HG03066 (cell line): ENCODE measurements around the gene HIVEP3.

ENCODE experiments used
- ATAC-seq: cut with Tn5 transposase; IDR thresholded peaks from one replicate; pipeline ENCODE4 v1.9.1; 2021; ENCODE audit warnings: low read depth; ENCODE audit not compliant: unreplicated experiment

Gene HIVEP3

GRCh38 chr1:41799205-41799604 lies 119.5 kb downstream of the HIVEP3 start:
- no peak for ATAC-seq

DNA sequence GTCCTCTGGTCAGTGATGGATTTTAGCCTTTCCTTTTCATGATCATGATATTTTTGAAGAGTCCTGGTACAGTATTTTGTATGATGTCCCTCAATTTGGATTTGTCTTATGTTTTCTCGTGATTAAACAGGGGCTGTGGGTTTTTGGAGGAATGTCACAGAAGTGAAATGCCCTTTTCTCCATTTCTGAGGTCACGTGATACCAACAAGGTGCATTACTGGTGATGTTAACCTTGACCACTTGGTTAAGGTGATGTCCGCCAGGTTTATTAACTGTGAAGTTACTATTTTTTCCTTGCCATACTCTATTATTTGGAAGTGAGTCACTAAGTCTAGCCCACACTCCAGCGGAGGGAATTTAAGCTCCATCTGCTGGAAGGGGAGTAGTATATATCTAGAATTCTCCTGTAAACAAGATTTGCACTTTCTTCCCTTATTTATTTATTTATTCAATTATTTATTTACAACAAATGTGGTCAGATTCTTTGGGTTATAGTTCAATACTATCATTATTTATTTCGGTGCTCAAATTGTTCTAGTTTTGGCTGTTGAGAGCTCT lies 123.4 kb downstream of the HIVEP3 start:
- no peak for ATAC-seq

DNA sequence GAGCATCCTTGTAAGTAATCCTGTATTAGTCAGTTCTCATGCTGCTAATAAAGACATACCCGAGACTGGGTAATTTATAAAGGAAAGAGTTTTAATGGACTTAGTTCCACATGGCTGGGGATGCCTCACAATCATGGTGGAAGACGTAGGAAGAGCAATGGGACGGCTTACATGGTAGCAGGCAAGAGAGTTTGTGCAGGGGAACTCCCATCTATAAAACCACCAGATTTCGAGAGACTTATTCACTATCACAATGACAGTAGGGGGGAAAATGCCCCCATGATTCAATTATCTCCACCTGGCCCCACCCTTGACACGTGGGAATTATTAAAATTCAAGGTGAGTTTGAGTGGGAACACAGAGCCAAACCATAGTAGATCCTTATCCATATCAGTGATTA lies 124.7 kb downstream of the HIVEP3 start:
- ATAC-seq = no peak

- ATAC-seq = no peak
Measured at GRCh38 chr1:41792485-41792770, 126.3 kb downstream of the HIVEP3 start.

- no peak for ATAC-seq
Measured at GRCh38 chr1:41791667-41792484, 126.8 kb downstream of the HIVEP3 start.

- no peak for ATAC-seq
Measured at GRCh38 chr1:41790351-41790750, 128.4 kb downstream of the HIVEP3 start.

- ATAC-seq = no peak
Measured at GRCh38 chr1:41789661-41790330, 128.9 kb downstream of the HIVEP3 start.

DNA sequence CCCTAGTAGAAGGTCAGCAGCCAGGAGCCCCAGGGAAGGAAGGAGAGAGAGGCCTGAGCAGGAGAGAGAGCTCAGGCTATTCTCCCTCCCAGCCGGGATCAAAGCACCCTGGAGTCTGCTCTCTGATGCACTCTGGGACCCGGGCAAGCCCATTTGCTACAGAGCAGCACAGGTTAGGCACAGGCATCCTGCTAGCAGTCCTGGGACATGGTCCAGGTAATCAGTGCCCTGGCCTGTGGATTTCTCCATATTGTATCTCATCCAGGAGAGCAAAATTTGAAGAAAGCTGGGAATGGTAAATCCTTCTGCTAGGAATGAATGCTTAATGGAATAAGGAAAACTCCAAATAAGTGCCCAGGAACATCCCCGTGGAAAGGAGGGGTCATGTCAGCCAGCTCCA lies 130.3 kb downstream of the HIVEP3 start:
- ATAC-seq = no peak

- ATAC-seq = no peak
Measured at GRCh38 chr1:41784531-41785274, 134.0 kb downstream of the HIVEP3 start.

GRCh38 chr1:41783189-41783639 lies 135.5 kb downstream of the HIVEP3 start:
- no peak for ATAC-seq

- ATAC-seq = no peak
Measured at GRCh38 chr1:41780916-41781315, 137.8 kb downstream of the HIVEP3 start.

DNA sequence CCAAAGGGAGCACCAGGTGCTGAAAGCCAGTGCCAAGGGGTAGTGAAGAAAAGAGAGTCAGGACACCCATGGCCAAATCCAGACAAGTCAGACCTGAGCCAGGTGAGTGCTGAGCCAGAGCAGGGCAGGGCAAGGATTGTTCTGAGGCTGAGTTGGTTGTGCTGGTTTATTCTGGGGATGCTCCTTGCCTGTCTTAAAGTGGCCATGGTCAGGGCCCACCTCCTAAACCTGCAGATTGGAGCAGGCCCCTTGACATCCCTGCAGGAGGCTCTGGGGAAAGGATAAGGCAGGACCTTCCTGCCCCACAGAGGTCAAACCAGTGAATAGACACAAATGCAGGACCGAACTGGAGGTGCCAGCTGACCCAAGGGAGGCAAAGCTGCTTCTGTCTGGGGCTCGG lies 138.4 kb downstream of the HIVEP3 start:
- no peak for ATAC-seq

DNA sequence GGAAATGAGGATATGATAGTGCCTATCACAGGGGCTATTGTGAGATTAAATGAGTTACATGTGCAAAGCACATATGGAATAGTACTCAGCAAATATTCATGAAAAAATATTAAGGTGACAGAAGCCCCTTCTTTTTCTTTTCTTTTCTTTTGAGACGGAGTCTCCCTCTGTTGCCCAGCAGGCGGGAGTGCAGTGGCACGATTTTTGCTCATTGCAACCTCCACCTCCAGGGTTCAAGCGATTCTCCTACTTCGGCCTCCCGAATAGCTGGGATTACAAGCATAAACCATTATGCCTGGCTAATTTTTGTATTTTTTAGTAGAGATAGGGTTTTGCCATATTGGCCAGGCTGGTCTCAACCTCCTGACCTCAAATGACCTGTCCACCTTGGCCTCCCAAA lies 139.4 kb downstream of the HIVEP3 start:
- ATAC-seq = no peak

DNA sequence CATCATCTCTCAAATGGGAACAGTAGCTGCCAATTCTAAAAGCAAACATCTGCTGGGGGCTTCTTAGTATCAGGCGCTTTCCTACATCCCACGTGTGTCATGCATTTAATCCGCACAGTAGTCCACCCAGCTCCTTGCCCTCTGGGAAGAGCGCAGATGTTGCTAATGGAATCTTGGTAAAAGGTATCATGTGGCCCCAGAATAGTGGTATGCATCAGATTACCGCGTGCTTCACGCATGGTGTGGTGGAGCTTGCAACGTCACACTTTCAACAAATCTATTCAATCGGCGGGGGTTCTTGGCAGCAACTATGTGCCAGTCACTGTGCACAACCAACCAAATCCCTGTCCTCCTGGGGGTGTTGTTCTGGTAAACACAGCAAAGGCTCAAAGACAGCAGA lies 141.0 kb downstream of the HIVEP3 start:
- no peak for ATAC-seq

DNA sequence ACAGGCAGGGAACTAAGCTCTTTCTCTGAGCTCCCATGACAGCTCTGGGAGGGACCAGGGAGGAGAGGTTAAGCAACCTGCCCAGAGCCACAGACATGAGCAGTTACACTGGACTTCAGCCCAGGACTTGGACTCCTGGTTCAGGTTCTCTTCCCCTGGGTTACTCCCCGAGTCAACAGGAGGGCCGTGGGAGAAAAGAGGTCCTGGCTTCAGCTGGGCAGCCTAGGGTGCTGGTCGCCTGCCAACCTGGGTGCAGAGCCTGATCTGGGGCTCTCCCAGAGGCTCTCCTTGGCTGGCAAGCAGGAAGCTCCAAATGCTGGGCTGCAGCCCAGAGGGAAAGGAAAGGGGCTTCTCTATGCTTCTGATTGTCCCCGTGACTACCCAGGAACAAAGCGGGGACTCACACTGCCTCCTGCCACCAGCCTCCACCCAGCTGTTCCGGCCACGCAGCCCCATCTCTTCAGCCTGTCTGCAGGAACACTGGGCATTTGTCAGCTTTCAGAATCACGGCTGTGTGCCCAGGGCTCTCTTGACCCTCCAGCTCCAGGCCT lies 141.8 kb downstream of the HIVEP3 start:
- ATAC-seq = no peak

GRCh38 chr1:41775956-41776585 lies 142.7 kb downstream of the HIVEP3 start:
- no peak for ATAC-seq

DNA sequence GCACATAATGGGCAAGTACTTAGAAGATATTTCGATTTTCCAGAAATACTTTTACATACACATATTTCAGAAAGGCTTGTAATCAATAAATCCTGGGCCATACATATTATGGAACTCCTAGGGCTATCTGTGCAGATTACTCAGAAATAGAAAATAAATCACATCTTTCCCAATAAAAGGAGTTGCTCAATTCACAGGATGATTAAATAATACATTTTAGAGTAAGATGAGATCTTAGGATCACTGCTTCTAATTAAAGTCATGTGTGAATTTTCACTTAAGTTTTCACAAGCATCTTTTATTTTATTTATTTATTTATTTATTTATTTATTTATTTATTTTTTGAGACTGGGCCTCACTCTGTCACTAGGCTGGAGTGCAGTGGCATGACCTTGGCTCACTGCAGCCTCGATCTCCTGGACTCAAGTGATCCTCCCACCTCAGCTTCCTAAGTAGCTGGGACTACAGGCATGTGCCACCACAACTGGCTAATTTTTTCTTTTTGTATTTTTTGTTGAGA lies 144.2 kb downstream of the HIVEP3 start:
- no peak for ATAC-seq

DNA sequence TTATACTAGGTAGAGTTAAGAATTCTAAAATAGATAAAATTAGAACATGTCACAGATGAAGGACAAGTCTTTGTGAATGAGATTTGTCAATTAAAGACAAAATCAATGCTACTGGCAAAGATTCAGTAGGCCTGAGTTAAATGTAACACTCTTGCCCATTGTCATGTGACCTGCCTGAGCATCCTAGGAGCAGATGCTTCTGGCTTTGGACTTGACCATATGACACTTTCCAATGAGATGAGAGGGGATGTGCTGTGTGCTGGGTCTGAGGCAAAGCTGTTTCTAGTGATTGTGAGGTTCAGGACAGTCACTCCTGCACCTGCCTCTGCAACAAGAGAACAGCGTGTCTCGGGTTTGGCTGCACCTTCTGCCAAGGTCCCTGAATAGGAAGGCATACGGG lies 144.9 kb downstream of the HIVEP3 start:
- no peak for ATAC-seq

DNA sequence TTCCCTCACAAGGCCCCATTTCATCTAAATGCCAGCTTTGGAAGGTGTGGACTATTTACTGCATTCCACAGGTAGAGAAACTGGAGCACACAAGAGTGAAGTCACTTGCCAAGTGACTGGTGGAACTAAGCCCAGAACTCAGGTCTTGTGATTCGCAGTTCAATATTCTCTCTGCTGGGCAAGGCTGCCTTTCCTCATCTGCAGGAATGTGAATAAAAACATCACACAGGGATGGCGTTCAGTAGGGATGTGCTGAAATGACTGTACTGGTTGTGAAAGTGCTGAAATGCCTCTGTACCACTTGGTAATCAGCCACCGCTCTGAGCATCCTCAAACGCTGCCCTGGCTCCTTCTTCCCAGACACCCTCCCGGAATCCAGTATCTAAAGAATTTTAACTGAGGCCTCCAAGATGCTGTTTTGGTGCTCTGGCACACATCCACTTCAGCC lies 145.6 kb downstream of the HIVEP3 start:
- no peak for ATAC-seq

DNA sequence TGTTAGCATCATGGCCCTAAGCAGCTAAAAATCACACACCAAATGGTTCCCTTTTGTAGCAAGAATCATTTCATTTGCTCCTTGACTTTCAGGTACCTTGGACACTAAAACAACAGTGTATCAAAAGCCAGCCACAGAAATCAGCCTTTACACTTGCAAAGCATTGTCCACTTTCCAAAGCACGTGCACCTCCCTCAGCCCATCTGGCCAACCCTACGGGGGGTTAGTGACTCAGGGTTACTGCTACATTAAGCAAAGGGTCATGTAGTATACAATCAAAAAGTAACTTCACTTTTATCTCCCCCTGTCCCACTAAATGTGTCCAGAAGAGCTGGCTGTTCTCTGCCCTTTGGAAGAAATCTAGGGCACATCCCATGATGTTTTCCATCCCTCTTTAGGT lies 149.7 kb downstream of the HIVEP3 start:
- ATAC-seq = no peak
